A549 (cell line): ENCODE data around the gene GHR. TPM values are rescaled to one million over a fixed set of nuclear protein-coding genes. Genes with fewer than 3 reads are reported as not detected.

ENCODE experiments used
- ATAC-seq, 2 experiments: fragments of 200-7000 bp in 1 of 2; fragments of >200 bp in 1 of 2; cut with Nextera tagmentation in 1 of 2; cut with Tn5 transposase in 1 of 2; 3 replicates each; pipeline versions ENCODE4 v1.8.0 to v1.9.1; 2018 to 2020; ENCODE audit warnings: mild to moderate bottlenecking in 1 of 2, moderate library complexity in 1 of 2
- CTCF ChIA-PET: fragments of 300-600 bp; sonication (Branson Sonifier 250); formaldehyde crosslinking; extraction: SDS; loops from one replicate; lab custom pipeline; 2021; ENCODE audit warnings: antibody characterized with exemption, inconsistent platforms; lab: Yijun Ruan, JAX
- POLR2A ChIA-PET: fragments of 350-600 bp; formaldehyde crosslinking; extraction: SDS; loops from one replicate; lab custom pipeline; 2021; ENCODE audit warnings: antibody characterized with exemption, inconsistent platforms; lab: Yijun Ruan, JAX
- DNase-seq, 2 experiments: peaks; one replicate each; pipeline versions ENCODE4 v3.0.0 to v3.0.0-alpha.2; 2011 to 2016; ENCODE audit warnings: low read depth in 1 of 2, low spot score in 1 of 2
- FAIRE-seq: peaks from 2 replicates; lab custom pipeline; 2011; peaks lifted over from hg19 to GRCh38; lab: Jason Lieb, UNC
- H3K27ac ChIP-seq, 2 experiments: fragments of >200 bp; sonication (Bioruptor Twin); formaldehyde crosslinking; 3 replicates each; pipeline ENCODE4 v1.5.1; 2016 to 2017
- H3K4me1 ChIP-seq: fragments of >200 bp; sonication (Bioruptor Twin); formaldehyde crosslinking; 3 replicates; pipeline ENCODE4 v1.6.1; 2016
- H3K4me2 ChIP-seq: fragments of >200 bp; sonication (Bioruptor Twin); formaldehyde crosslinking; 3 replicates; pipeline ENCODE4 v1.6.1; 2016
- H3K4me3 ChIP-seq: fragments of >200 bp; sonication (Bioruptor Twin); formaldehyde crosslinking; 3 replicates; pipeline ENCODE4 v1.5.1; 2016
- H3K9me3 ChIP-seq: fragments of >200 bp; sonication (Bioruptor Twin); formaldehyde crosslinking; 3 replicates; pipeline ENCODE4 v1.6.1; 2016
- CBX8 ChIP-seq: fragments of 200-600 bp; sonication (generic); IDR thresholded peaks from 2 replicates; pipeline ENCODE4 v1.6.1; 2016
- CEBPB ChIP-seq, 2 experiments: fragments of >200 bp in 1 of 2; sonication (Bioruptor Twin) in 1 of 2; formaldehyde crosslinking in 1 of 2; IDR thresholded peaks; 2 replicates each; pipeline ENCODE4 v1.6.1; 2012 to 2016
- EP300 ChIP-seq, 2 experiments: fragments of >200 bp; sonication (Bioruptor Twin); formaldehyde crosslinking; IDR thresholded peaks; 2 replicates in 1 of 2; 3 replicates in 1 of 2; pipeline ENCODE4 v1.6.1; 2016 to 2017
- ESRRA ChIP-seq: fragments of 150-350 bp; IDR thresholded peaks from 2 replicates; pipeline ENCODE4 v1.6.1; 2014; ENCODE audit warnings: mild to moderate bottlenecking, low read length, borderline replicate concordance
- FOSL2 ChIP-seq, 2 experiments: fragments of 450-650 bp in 1 of 2; fragments of >200 bp in 1 of 2; sonication (Bioruptor Twin) in 1 of 2; formaldehyde crosslinking; IDR thresholded peaks; 2 replicates each; pipeline versions ENCODE4 v1.5.0 to v1.6.1; 2016 to 2020; ENCODE audit warnings: mild to moderate bottlenecking in 1 of 2, moderate library complexity in 1 of 2
- HOXA7 ChIP-seq: fragments of 250-450 bp; sonication (Bioruptor Pico); IDR thresholded peaks from 2 replicates; pipeline ENCODE4 v1.5.0; 2020; ENCODE audit warnings: mild to moderate bottlenecking, moderate library complexity
- JUNB ChIP-seq: fragments of >200 bp; sonication (Bioruptor Twin); formaldehyde crosslinking; IDR thresholded peaks from 2 replicates; pipeline ENCODE4 v1.6.1; 2016
- KDM5A ChIP-seq: fragments of 200-600 bp; sonication (generic); IDR thresholded peaks from 2 replicates; pipeline ENCODE4 v1.6.1; 2016; ENCODE audit warnings: antibody characterized with exemption, mild to moderate bottlenecking
- NFE2L2 ChIP-seq: fragments of 150-350 bp; conservative IDR thresholded peaks from 2 replicates; pipeline ENCODE4 v1.6.1; 2014; ENCODE audit warnings: low read length
- NPAS2 ChIP-seq: fragments of 250-450 bp; sonication (Bioruptor Pico); IDR thresholded peaks from 2 replicates; pipeline ENCODE4 v1.8.0; 2022; ENCODE audit warnings: mild to moderate bottlenecking, moderate library complexity, borderline replicate concordance
- RAD21 ChIP-seq, 2 experiments: fragments of >200 bp in 1 of 2; sonication (Bioruptor Twin) in 1 of 2; formaldehyde crosslinking in 1 of 2; IDR thresholded peaks in 1 of 2; conservative IDR thresholded peaks in 1 of 2; 2 replicates in 1 of 2; 3 replicates in 1 of 2; pipeline ENCODE4 v1.6.1; 2012 to 2018; ENCODE audit warnings: inconsistent platforms in 1 of 2
- RFX5 ChIP-seq: fragments of 450-650 bp; IDR thresholded peaks from 2 replicates; pipeline ENCODE4 v1.7.1; 2014; ENCODE audit warnings: antibody characterized with exemption, mild to moderate bottlenecking, moderate library complexity
- SMC3 ChIP-seq: fragments of >200 bp; sonication (Bioruptor Twin); formaldehyde crosslinking; IDR thresholded peaks from 3 replicates; pipeline ENCODE4 v1.6.1; 2018; ENCODE audit warnings: inconsistent platforms
- TP53 ChIP-seq: fragments of 250-450 bp; sonication (Bioruptor Pico); IDR thresholded peaks from 2 replicates; pipeline ENCODE4 v1.5.0; 2021; ENCODE audit warnings: mild to moderate bottlenecking, moderate library complexity
- ZC3H11A ChIP-seq: fragments of 450-650 bp; IDR thresholded peaks from 2 replicates; pipeline ENCODE4 v1.6.1; 2014; ENCODE audit warnings: antibody characterized with exemption, mild to moderate bottlenecking
- WGBS: methylation state at CpG from one replicate; pipeline ENCODE4 v1.1.6; 2017; ENCODE audit errors: missing lambda C conversion rate; 5-methylcytosine and 5-hydroxymethylcytosine counted together
- polyA plus RNA-seq, 4 experiments: library from polyadenylated mRNA; depleted of rRNA in 3 of 4; stranded (reverse); fragments of >200 nt; fragmentation: RNase III in 1 of 4; extraction: RNeasy Plus Mini Kit Qiagen cat#74134 plus additional on column Dnase treatment in 1 of 4; gene quantifications; 2 replicates in 3 of 4; 3 replicates in 1 of 4; pipeline ENCODE4 v1.2.3, GENCODE V29; 2011 to 2017
- TF ChIP-seq, protein P1 (sequence below): fragments of 200-600 bp; sonication (generic); IDR thresholded peaks from 2 replicates; pipeline ENCODE4 v1.6.1; 2016; ENCODE audit warnings: antibody characterized with exemption, mild to moderate bottlenecking, moderate library complexity
- TF ChIP-seq, protein P2 (sequence below): fragments of 250-450 bp; sonication (Bioruptor Pico); IDR thresholded peaks from 2 replicates; pipeline ENCODE4 v1.5.0; 2021; ENCODE audit warnings: mild to moderate bottlenecking, moderate library complexity, borderline replicate concordance
- TF ChIP-seq, protein P3 (sequence below): fragments of 250-450 bp; sonication (Bioruptor Pico); IDR thresholded peaks from 2 replicates; pipeline ENCODE4 v1.5.0; 2020; ENCODE audit warnings: low read depth, mild to moderate bottlenecking, moderate library complexity
- TF ChIP-seq, protein P4 (sequence below): IDR thresholded peaks from 2 replicates; pipeline ENCODE4 v1.6.1; 2012; ENCODE audit warnings: low read depth, borderline replicate concordance

Gene GHR
- polyA plus RNA-seq, 2 of the 4 experiments (the other 2 are of a cell fraction), result 0.05 TPM; not detected in 1

DNA sequence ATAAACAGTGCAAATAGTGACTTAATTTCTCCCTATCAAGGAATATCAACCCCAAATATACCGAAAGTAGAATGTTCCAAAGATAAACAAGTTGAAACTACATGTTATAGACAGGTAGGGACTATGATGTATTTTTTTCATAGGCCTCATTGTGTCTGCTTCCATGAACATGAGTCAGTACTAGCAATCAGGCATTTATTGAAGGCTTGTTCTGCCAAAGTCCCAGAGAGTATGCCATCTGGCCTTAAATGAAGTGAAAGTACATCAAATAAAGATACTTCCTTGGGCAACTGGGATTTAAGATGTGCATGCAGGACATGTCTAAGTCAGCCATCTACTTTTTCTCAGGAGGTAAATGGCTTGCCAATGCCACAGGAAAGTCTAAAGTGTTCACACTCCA, 6.5 kb downstream of the GHR start:
- Histone ChIP-seq H3K4me1 (no peaks in the 10 kb centered on the region), H3K4me2 (no peak overlapping the region), H3K27ac (no peak overlapping the region), H3K9me3 (no peaks in the 10 kb centered on the region), H3K4me3 (no peak overlapping the region)
- DNase-seq (no peak), ATAC-seq (no peak), FAIRE-seq (no peak)
- ChIA-PET CTCF (no interaction called here), POLR2A (no interaction called here)
- 5% methylated on average over 1 of the region's 1 CpG for WGBS
- TF ChIP-seq CEBPB (IDR thresholded peaks at IDR 0.05) (no peak), RAD21 (conservative IDR thresholded peaks at IDR 0.05 in 1 of 2, IDR thresholded peaks at IDR 0.05 in 1 of 2) (no peak), ZC3H11A (no peak), TP53 (no peak), EP300 (IDR thresholded peaks at IDR 0.05) (no peak), JUNB (no peak), HOXA7 (no peak), KDM5A (no peak)
- TF ChIP-seq, protein P1, sequence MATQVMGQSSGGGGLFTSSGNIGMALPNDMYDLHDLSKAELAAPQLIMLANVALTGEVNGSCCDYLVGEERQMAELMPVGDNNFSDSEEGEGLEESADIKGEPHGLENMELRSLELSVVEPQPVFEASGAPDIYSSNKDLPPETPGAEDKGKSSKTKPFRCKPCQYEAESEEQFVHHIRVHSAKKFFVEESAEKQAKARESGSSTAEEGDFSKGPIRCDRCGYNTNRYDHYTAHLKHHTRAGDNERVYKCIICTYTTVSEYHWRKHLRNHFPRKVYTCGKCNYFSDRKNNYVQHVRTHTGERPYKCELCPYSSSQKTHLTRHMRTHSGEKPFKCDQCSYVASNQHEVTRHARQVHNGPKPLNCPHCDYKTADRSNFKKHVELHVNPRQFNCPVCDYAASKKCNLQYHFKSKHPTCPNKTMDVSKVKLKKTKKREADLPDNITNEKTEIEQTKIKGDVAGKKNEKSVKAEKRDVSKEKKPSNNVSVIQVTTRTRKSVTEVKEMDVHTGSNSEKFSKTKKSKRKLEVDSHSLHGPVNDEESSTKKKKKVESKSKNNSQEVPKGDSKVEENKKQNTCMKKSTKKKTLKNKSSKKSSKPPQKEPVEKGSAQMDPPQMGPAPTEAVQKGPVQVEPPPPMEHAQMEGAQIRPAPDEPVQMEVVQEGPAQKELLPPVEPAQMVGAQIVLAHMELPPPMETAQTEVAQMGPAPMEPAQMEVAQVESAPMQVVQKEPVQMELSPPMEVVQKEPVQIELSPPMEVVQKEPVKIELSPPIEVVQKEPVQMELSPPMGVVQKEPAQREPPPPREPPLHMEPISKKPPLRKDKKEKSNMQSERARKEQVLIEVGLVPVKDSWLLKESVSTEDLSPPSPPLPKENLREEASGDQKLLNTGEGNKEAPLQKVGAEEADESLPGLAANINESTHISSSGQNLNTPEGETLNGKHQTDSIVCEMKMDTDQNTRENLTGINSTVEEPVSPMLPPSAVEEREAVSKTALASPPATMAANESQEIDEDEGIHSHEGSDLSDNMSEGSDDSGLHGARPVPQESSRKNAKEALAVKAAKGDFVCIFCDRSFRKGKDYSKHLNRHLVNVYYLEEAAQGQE, result no peak
- TF ChIP-seq, protein P2, sequence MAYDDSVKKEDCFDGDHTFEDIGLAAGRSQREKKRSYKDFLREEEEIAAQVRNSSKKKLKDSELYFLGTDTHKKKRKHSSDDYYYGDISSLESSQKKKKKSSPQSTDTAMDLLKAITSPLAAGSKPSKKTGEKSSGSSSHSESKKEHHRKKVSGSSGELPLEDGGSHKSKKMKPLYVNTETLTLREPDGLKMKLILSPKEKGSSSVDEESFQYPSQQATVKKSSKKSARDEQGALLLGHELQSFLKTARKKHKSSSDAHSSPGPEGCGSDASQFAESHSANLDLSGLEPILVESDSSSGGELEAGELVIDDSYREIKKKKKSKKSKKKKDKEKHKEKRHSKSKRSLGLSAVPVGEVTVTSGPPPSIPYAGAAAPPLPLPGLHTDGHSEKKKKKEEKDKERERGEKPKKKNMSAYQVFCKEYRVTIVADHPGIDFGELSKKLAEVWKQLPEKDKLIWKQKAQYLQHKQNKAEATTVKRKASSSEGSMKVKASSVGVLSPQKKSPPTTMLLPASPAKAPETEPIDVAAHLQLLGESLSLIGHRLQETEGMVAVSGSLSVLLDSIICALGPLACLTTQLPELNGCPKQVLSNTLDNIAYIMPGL, result no peak
- TF ChIP-seq, protein P3, sequence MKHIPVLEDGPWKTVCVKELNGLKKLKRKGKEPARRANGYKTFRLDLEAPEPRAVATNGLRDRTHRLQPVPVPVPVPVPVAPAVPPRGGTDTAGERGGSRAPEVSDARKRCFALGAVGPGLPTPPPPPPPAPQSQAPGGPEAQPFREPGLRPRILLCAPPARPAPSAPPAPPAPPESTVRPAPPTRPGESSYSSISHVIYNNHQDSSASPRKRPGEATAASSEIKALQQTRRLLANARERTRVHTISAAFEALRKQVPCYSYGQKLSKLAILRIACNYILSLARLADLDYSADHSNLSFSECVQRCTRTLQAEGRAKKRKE (CRISPR knock-in tag), result no peak

DNA sequence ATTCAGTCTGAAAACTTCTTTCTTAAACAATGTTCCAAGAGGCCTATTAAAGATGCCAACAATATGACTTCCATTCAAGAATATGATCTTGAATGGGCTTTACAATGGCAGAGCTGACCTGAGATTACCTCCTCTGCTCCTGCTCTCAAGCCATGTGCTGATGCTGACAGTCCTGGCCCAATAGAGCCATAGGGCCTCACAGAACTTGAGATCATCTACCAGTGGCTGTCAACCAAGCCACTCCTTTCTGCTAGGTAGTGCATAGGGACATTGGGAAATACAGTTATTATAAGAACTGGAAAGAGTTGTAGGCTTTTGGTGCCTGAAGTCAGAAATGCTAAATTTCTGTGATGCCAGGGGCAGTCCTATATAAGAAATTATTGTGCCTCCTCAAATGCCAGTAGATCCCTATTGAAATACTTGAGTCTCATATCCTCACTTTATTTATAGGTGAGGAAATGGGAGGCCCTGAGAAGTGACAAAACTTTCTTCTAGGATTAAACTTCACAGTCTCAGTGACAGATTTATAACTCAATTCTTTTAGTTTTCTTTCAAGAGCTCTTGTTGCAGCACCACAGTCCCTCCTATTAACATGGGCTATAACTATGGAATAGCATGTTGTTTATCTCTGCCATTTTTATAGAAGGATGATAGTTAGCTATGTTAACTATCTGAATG, 10.9 kb downstream of the GHR start:
- Histone ChIP-seq H3K27ac (no peak overlapping the region), H3K9me3 (no peaks in the 10 kb centered on the region), H3K4me3 (no peak overlapping the region), H3K4me2 (no peak overlapping the region), H3K4me1 (no peaks in the 10 kb centered on the region)
- TF ChIP-seq NFE2L2 (no peak), JUNB (no peak), FOSL2 (IDR thresholded peaks at IDR 0.05) (no peak), FOSL2 (CRISPR knock-in tag; IDR thresholded peaks at IDR 0.05) (no peak), EP300 (IDR thresholded peaks at IDR 0.05) (no peak)
- DNase-seq (no peak), ATAC-seq (no peak), FAIRE-seq (no peak)
- ChIA-PET CTCF (interaction anchor here (0.7 to 1.8 kb wide), 2 partner anchors 11 to 502 kb away, joined by 5 to 7 read pairs; partner anchors contain the start of gene GHR), POLR2A (no interaction called here)

DNA sequence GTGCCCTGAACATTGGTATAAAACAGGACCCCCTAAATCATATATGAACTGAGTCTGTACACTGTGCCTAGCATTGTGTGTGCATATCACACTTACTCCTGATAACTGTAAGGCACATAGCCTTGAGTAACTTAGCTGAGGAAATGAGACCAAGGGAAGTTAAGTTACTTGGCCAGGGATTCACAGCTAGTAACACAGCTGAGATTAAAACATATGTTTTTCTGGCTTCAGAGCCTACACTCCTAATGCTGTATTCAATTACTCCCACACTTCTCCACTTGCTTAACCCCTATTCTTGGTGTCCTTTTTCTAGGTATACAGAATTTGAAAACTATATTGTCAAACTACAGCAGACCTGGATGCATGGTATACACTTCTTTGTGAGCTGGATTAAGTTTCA, 12.8 kb downstream of the GHR start:
- ChIA-PET POLR2A (no interaction called here), CTCF (interaction anchor here (1.9 kb wide), 1 partner anchor 13 kb away, joined by 4 read pairs; the partner anchor contains the start of gene GHR)
- Histone ChIP-seq H3K9me3 (no peaks in the 10 kb centered on the region), H3K27ac (no peak overlapping the region), H3K4me2 (no peak overlapping the region), H3K4me3 (no peak overlapping the region), H3K4me1 (no peaks in the 10 kb centered on the region)
- no peak for DNase-seq
- no peak for ATAC-seq
- FAIRE-seq, result no peak
- TF ChIP-seq NPAS2 (CRISPR knock-in tag) (no peak), ESRRA (no peak), EP300 (IDR thresholded peaks at IDR 0.05) (no peak), SMC3 (no peak), FOSL2 (IDR thresholded peaks at IDR 0.05) (no peak), FOSL2 (CRISPR knock-in tag; IDR thresholded peaks at IDR 0.05) (no peak), RFX5 (no peak), CBX8 (no peak)
- TF ChIP-seq, protein P4, sequence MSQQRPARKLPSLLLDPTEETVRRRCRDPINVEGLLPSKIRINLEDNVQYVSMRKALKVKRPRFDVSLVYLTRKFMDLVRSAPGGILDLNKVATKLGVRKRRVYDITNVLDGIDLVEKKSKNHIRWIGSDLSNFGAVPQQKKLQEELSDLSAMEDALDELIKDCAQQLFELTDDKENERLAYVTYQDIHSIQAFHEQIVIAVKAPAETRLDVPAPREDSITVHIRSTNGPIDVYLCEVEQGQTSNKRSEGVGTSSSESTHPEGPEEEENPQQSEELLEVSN, result no peak
- TF ChIP-seq, protein P2, result no peak
- TF ChIP-seq, protein P1, result no peak
